A673 (cell line): ENCODE results near the gene TBX5. TPM values are rescaled to one million over a fixed set of nuclear protein-coding genes. Genes with fewer than 3 reads are reported as not detected.

Source experiments
- BruUV-seq: library from RNA; stranded (reverse); fragments of 400-500 nt; replicated peaks from 2 replicates; lab custom pipeline; 2021; lab: Mats Ljungman, UMichigan
- CTCF ChIA-PET: fragments of 300-600 bp; sonication (Branson Sonifier 250); formaldehyde crosslinking; loops from one replicate; lab custom pipeline; 2022; ENCODE audit warnings: antibody characterized with exemption; lab: Charles Lee
- POLR2A ChIA-PET: fragments of 300-600 bp; sonication (Branson Sonifier 250); formaldehyde crosslinking; loops from one replicate; lab custom pipeline; 2022; ENCODE audit warnings: antibody characterized with exemption; ENCODE audit not compliant: low non-redundant PET; lab: Charles Lee
- DNase-seq: peaks from one replicate; pipeline ENCODE4 v3.0.0-alpha.2; 2015; ENCODE audit warnings: low spot score
- H3K27ac ChIP-seq: fragments of 200-600 bp; sonication (generic); 2 replicates; pipeline ENCODE4 v1.5.1; 2016; ENCODE audit warnings: mixed run types, low read depth, mild to moderate bottlenecking, mixed read lengths, antibody characterized with exemption, low read length; ENCODE audit not compliant: poor library complexity, severe bottlenecking
- H3K27me3 ChIP-seq: fragments of 200-600 bp; sonication (generic); replicated peaks from 2 replicates; pipeline ENCODE4 v1.6.1; 2017; ENCODE audit warnings: mixed run types, low read depth, mild to moderate bottlenecking, mixed read lengths, antibody characterized with exemption, low read length; ENCODE audit not compliant: insufficient read depth, poor library complexity
- H3K36me3 ChIP-seq: fragments of 200-600 bp; sonication (generic); 2 replicates; pipeline ENCODE4 v1.6.1; 2016; ENCODE audit warnings: mixed run types, mild to moderate bottlenecking, mixed read lengths, antibody characterized with exemption, low read length; ENCODE audit not compliant: insufficient read depth, poor library complexity, severe bottlenecking
- H3K4me1 ChIP-seq: fragments of 200-600 bp; sonication (generic); 2 replicates; pipeline ENCODE4 v1.6.1; 2017; ENCODE audit warnings: mixed run types, mild to moderate bottlenecking, mixed read lengths, antibody characterized with exemption, low read length; ENCODE audit not compliant: insufficient read depth, poor library complexity, severe bottlenecking
- H3K4me3 ChIP-seq: fragments of 200-600 bp; sonication (generic); 2 replicates; pipeline ENCODE4 v1.5.1; 2016; ENCODE audit warnings: low read depth, mixed run types, mild to moderate bottlenecking, mixed read lengths, low read length; ENCODE audit not compliant: poor library complexity, severe bottlenecking
- H3K9me3 ChIP-seq: fragments of 200-600 bp; sonication (generic); 2 replicates; pipeline ENCODE4 v1.6.1; 2016; ENCODE audit warnings: mixed run types, low read depth, mild to moderate bottlenecking, mixed read lengths, antibody characterized with exemption, low read length; ENCODE audit not compliant: poor library complexity, severe bottlenecking
- CTCF ChIP-seq: fragments of 300-800, 200-600 bp; sonication (generic); conservative IDR thresholded peaks from 2 replicates; pipeline ENCODE4 v1.5.1; 2017; ENCODE audit warnings: low read depth, mild to moderate bottlenecking, antibody characterized with exemption, low read length, moderate library complexity, mixed read lengths
- EZH2 ChIP-seq: fragments of 200-600 bp; sonication (generic); IDR thresholded peaks from 2 replicates; pipeline ENCODE4 v1.6.1; 2017; ENCODE audit warnings: borderline replicate concordance, low read depth, mild to moderate bottlenecking, mixed read lengths, antibody characterized with exemption, low read length; ENCODE audit not compliant: poor library complexity, severe bottlenecking
- intact Hi-C: fragments of 100-400 bp; cut with micrococcal nuclease; formaldehyde crosslinking; loops from one replicate; pipeline ENCODE4 v1.10.0; 2022; ENCODE audit not compliant: unreplicated experiment
- total RNA-seq: library from RNA; stranded (reverse); gene quantifications from 2 replicates; pipeline ENCODE4 v1.2.3, GENCODE V29; 2021

The TBX5 gene
- total RNA-seq, 1 experiment from 2014 or later, result 2.1 TPM

GRCh38 chr12:114443607-114444421, 37.9 kb upstream of the TBX5 start:
- Histone ChIP-seq H3K27me3 (peaks cover 81% of the 10 kb centered on the region), H3K36me3 (no peaks in the 10 kb centered on the region), H3K9me3 (no peaks in the 10 kb centered on the region), H3K4me3 (no peak overlapping the region), H3K4me1 (no peaks in the 10 kb centered on the region), H3K27ac (no peak overlapping the region)
- intact Hi-C loops, result no loop called here
- ChIA-PET CTCF (no interaction called here), POLR2A (no interaction called here)
- no peak for DNase-seq
- peak; percentile 79 for TF ChIP-seq EZH2
- TF ChIP-seq CTCF, result no peak
- BruUV-seq, result no TSS peak

GRCh38 chr12:114442578-114442977, 36.6 kb upstream of the TBX5 start:
- Histone ChIP-seq H3K27me3 (peaks cover 84% of the 10 kb centered on the region), H3K27ac (no peak overlapping the region), H3K4me3 (no peak overlapping the region), H3K9me3 (no peaks in the 10 kb centered on the region), H3K4me1 (no peaks in the 10 kb centered on the region), H3K36me3 (no peaks in the 10 kb centered on the region)
- POLR2A ChIA-PET, result no interaction called here
- no peak for DNase-seq
- CTCF ChIA-PET, result no interaction called here
- no peak for TF ChIP-seq CTCF
- no peak for TF ChIP-seq EZH2
- intact Hi-C loops, result no loop called here
- BruUV-seq, result no TSS peak

- Histone ChIP-seq H3K36me3 (no peaks in the 10 kb centered on the region), H3K27me3 (peaks cover 79% of the 10 kb centered on the region), H3K27ac (no peak overlapping the region), H3K4me3 (no peak overlapping the region), H3K4me1 (no peaks in the 10 kb centered on the region), H3K9me3 (no peaks in the 10 kb centered on the region)
- DNase-seq, result no peak
- no peak for TF ChIP-seq CTCF
- TF ChIP-seq EZH2, result no peak
- intact Hi-C loops, result no loop called here
- POLR2A ChIA-PET, result no interaction called here
- CTCF ChIA-PET, result no interaction called here
- no TSS peak for BruUV-seq
Measured at GRCh38 chr12:114441545-114441944, 35.6 kb upstream of the TBX5 start.
